Central memory CD4-positive, alpha-beta T cell (primary cell): ENCODE measurements around the gene EGLN1.

ENCODE experiments used
- DNase-seq: peaks from one replicate; pipeline ENCODE4 v3.0.0; 2022

EGLN1 gene

GRCh38 chr1:231395076-231395997 lies 26.8 kb downstream of the EGLN1 start:
- no peak for DNase-seq

- DNase-seq: no peak
Observed at GRCh38 chr1:231393668-231394067, 28.4 kb downstream of the EGLN1 start.

- no peak for DNase-seq
Observed at GRCh38 chr1:231392389-231393131, 29.5 kb downstream of the EGLN1 start.

- DNase-seq: no peak
Observed at GRCh38 chr1:231390071-231390470, 32.0 kb downstream of the EGLN1 start.

GRCh38 chr1:231387770-231388669 lies 34.1 kb downstream of the EGLN1 start:
- DNase-seq: no peak

GRCh38 chr1:231386466-231386865 lies 35.6 kb downstream of the EGLN1 start:
- DNase-seq: no peak

- no peak for DNase-seq
Observed at GRCh38 chr1:231385416-231385748, 36.7 kb downstream of the EGLN1 start.

- DNase-seq: no peak
Observed at GRCh38 chr1:231384696-231385415, 37.2 kb downstream of the EGLN1 start.

GRCh38 chr1:231383159-231383860 lies 38.8 kb downstream of the EGLN1 start:
- DNase-seq: no peak

- no peak for DNase-seq
Observed at GRCh38 chr1:231382426-231382825, 39.7 kb downstream of the EGLN1 start.

- DNase-seq: no peak
Observed at GRCh38 chr1:231381729-231382128, 40.4 kb downstream of the EGLN1 start.

- DNase-seq: no peak
Observed at GRCh38 chr1:231376875-231377549, 45.1 kb downstream of the EGLN1 start.

- DNase-seq: no peak
Observed at GRCh38 chr1:231376101-231376500, 46.0 kb downstream of the EGLN1 start.

- no peak for DNase-seq
Observed at GRCh38 chr1:231374394-231374793, 47.7 kb downstream of the EGLN1 start.

- DNase-seq: no peak
Observed at GRCh38 chr1:231372501-231372900, 49.6 kb downstream of the EGLN1 start.

- DNase-seq: no peak
Observed at GRCh38 chr1:231369282-231369681, 52.8 kb downstream of the EGLN1 start.

- DNase-seq: no peak
Observed at GRCh38 chr1:231364192-231364591, 57.9 kb downstream of the EGLN1 start.

GRCh38 chr1:231363624-231364023 lies 58.5 kb downstream of the EGLN1 start:
- DNase-seq: no peak

- no peak for DNase-seq
Observed at GRCh38 chr1:231362325-231362724, 59.8 kb downstream of the EGLN1 start.

- no peak for DNase-seq
Observed at GRCh38 chr1:231359113-231359512, 63.0 kb downstream of the EGLN1 start.

GRCh38 chr1:231357831-231358354 lies 64.2 kb downstream of the EGLN1 start:
- peak; percentile 51 for DNase-seq
